ENCODE measurements around the gene ITM2B.

- TF ChIP-seq, protein P1, sequence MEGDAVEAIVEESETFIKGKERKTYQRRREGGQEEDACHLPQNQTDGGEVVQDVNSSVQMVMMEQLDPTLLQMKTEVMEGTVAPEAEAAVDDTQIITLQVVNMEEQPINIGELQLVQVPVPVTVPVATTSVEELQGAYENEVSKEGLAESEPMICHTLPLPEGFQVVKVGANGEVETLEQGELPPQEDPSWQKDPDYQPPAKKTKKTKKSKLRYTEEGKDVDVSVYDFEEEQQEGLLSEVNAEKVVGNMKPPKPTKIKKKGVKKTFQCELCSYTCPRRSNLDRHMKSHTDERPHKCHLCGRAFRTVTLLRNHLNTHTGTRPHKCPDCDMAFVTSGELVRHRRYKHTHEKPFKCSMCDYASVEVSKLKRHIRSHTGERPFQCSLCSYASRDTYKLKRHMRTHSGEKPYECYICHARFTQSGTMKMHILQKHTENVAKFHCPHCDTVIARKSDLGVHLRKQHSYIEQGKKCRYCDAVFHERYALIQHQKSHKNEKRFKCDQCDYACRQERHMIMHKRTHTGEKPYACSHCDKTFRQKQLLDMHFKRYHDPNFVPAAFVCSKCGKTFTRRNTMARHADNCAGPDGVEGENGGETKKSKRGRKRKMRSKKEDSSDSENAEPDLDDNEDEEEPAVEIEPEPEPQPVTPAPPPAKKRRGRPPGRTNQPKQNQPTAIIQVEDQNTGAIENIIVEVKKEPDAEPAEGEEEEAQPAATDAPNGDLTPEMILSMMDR (conservative IDR thresholded peaks at IDR 0.05; ENCODE audit: low read depth, low read length): no peak
- no peak for TF ChIP-seq EZH2 (IDR thresholded peaks at IDR 0.05; ENCODE audit: low read length, unreplicated experiment)
Measured at GRCh38 chr13:48265217-48265815, 32.3 kb downstream of the ITM2B start.
